ENCODE results near the gene DENND2A.

DENND2A gene

DNA sequence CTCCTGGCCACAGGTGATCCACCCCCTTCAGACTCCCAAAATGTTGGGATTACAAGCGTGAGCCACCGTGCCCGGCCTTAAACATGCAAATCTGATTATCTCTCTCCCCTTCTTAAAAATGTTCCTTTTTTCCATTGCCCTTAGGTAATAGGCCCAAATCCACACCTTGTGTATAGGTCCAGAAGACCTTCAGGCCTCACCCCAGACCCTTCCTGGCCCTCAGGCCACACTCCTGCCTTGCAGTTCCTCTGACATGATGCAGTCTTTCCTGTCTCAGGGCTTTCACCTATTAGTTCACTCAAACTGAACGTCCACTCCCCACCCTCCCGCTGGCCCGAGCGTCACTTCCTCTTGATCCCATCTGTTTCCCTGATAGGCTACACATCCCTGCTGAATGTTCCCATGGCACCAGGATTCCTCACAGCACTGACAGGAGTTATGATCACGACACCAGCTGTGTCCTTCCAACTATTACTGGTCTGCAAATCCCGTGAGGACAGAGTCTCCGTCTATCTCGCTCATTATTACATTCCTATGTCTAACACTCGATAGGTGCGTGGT is 46.4 kb downstream of the DENND2A start:
- TF ChIP-seq, protein P1, sequence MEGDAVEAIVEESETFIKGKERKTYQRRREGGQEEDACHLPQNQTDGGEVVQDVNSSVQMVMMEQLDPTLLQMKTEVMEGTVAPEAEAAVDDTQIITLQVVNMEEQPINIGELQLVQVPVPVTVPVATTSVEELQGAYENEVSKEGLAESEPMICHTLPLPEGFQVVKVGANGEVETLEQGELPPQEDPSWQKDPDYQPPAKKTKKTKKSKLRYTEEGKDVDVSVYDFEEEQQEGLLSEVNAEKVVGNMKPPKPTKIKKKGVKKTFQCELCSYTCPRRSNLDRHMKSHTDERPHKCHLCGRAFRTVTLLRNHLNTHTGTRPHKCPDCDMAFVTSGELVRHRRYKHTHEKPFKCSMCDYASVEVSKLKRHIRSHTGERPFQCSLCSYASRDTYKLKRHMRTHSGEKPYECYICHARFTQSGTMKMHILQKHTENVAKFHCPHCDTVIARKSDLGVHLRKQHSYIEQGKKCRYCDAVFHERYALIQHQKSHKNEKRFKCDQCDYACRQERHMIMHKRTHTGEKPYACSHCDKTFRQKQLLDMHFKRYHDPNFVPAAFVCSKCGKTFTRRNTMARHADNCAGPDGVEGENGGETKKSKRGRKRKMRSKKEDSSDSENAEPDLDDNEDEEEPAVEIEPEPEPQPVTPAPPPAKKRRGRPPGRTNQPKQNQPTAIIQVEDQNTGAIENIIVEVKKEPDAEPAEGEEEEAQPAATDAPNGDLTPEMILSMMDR (conservative IDR thresholded peaks at IDR 0.05; ENCODE audit: low read depth, low read length) = no peak
- no peaks in the 10 kb centered on the region for H3K27me3 ChIP-seq (ENCODE audit: insufficient read depth, low read depth)
- no peak overlapping the region for H3K4me2 ChIP-seq
- no peak overlapping the region for H2AFZ ChIP-seq (ENCODE audit: low read depth)
- H3K4me1 ChIP-seq (ENCODE audit: low read depth, poor library complexity, severe bottlenecking) = no peaks in the 10 kb centered on the region
- H3K4me3 ChIP-seq (IDR thresholded peaks at IDR 0.05; ENCODE audit: insufficient read depth, low read depth, low read length) = no peak overlapping the region
- H3K9ac ChIP-seq = no peak overlapping the region
- no peak overlapping the region for H3K27ac ChIP-seq
- no peaks in the 10 kb centered on the region for H3K79me2 ChIP-seq (ENCODE audit: insufficient read depth, low read depth)
- H3K36me3 ChIP-seq (ENCODE audit: insufficient read depth) = no peaks in the 10 kb centered on the region
- H4K20me1 ChIP-seq (ENCODE audit: insufficient read depth) = no peaks in the 10 kb centered on the region

DNA sequence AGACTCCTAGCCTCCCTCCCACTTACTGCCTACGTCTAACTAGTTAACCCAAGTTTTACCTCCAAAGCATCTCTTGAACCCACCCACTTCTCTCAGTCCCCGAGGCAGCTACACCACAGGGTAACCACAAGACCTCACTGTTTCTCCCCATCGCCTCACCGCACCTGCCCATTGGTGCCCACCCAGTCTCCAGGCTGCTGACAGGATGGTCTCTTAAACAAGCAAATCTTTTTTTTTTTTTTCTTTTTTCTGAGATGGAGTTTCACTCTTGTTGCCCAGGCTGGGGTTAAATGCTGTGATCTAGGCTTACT is 47.0 kb downstream of the DENND2A start:
- Histone ChIP-seq H3K27me3 (ENCODE audit: insufficient read depth, low read depth) (no peaks in the 10 kb centered on the region), H3K9ac (no peak overlapping the region), H4K20me1 (ENCODE audit: insufficient read depth) (no peaks in the 10 kb centered on the region), H3K4me3 (IDR thresholded peaks at IDR 0.05; ENCODE audit: insufficient read depth, low read depth, low read length) (no peak overlapping the region), H3K4me1 (ENCODE audit: low read depth, poor library complexity, severe bottlenecking) (no peaks in the 10 kb centered on the region), H3K4me2 (no peak overlapping the region), H3K36me3 (ENCODE audit: insufficient read depth) (no peaks in the 10 kb centered on the region), H2AFZ (ENCODE audit: low read depth) (no peak overlapping the region), H3K27ac (no peak overlapping the region), H3K79me2 (ENCODE audit: insufficient read depth, low read depth) (no peaks in the 10 kb centered on the region)
- TF ChIP-seq, protein P1 (conservative IDR thresholded peaks at IDR 0.05; ENCODE audit: low read depth, low read length) = no peak

DNA sequence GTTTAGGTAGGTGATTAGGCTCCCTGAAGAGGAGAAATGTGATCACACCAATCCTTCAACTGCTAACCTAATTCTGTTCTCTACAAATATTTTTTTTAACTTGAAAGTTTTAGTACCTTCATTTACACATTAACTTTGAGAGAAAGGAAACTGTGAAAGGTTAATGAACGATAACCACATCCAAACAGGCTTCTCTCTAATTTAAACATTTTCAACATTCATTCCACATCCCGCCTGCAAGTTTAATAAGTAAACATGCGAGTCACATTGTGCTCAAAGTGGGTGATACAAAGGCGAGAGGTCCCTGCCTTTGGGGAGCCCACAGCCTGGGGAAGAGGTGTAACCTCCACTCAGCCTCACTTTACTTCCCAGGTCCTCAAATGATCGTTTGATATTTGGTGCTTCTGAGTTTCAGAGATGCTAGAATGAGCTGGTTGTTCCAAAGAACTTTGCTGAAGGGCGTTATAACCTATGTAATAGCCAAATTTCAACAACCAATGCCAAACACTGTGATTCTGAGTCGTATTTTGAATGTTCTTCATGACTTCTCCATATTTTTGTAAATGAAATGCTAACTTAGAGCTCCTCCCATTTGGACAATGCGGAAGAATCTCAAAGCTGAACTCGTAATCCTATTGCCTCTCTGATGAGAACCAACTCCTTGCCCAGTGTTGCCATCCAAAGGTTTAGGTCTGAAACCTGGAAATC is 47.5 kb downstream of the DENND2A start:
- Histone ChIP-seq H3K4me2 (no peak overlapping the region), H3K79me2 (ENCODE audit: insufficient read depth, low read depth) (no peaks in the 10 kb centered on the region), H2AFZ (ENCODE audit: low read depth) (no peak overlapping the region), H3K9ac (no peak overlapping the region), H3K4me1 (ENCODE audit: low read depth, poor library complexity, severe bottlenecking) (no peaks in the 10 kb centered on the region), H3K36me3 (ENCODE audit: insufficient read depth) (no peaks in the 10 kb centered on the region), H3K4me3 (IDR thresholded peaks at IDR 0.05; ENCODE audit: insufficient read depth, low read depth, low read length) (no peak overlapping the region), H3K27ac (no peak overlapping the region), H3K27me3 (ENCODE audit: insufficient read depth, low read depth) (no peaks in the 10 kb centered on the region), H4K20me1 (ENCODE audit: insufficient read depth) (no peaks in the 10 kb centered on the region)
- TF ChIP-seq, protein P1 (conservative IDR thresholded peaks at IDR 0.05; ENCODE audit: low read depth, low read length) = no peak

DNA sequence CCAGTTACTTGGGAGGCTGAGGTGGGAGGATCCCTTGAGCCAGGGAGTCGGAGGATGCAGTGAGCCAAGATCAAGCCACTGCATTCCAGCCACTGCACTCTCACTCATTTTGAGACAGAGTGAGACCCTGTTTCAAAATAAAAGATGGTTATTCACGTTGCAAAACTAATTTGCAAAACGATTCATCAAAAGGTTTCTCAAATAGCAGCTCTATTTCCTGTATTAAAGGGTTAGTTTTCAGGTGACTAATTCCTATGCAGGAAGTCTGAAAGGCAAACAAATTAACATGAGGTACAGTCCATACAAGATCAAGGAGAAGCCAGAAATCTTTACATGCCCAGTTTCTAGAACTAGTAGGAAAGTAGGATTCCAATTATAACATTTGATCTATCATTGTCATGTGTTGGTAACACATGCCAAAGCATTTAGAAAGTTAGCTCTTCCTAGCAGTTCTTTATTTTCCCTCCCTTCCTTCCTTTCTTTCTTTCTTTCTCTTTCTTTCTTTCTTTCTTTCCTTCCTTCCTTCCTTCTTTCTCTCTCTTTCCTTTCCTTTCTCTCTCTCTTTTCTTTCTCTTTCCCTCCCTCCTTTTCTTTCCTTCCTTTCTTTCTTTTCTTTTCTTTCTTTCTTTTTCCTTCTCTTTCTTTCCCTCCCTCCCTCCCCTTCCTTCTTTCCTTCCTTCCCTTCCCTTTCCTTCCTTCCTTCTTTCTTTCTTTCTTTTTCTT is 49.3 kb downstream of the DENND2A start:
- TF ChIP-seq, protein P1 (conservative IDR thresholded peaks at IDR 0.05; ENCODE audit: low read depth, low read length) = no peak
- Histone ChIP-seq H3K27ac (no peak overlapping the region), H4K20me1 (ENCODE audit: insufficient read depth) (no peaks in the 10 kb centered on the region), H3K9ac (no peak overlapping the region), H3K27me3 (ENCODE audit: insufficient read depth, low read depth) (no peaks in the 10 kb centered on the region), H3K4me1 (ENCODE audit: low read depth, poor library complexity, severe bottlenecking) (no peaks in the 10 kb centered on the region), H3K4me3 (IDR thresholded peaks at IDR 0.05; ENCODE audit: insufficient read depth, low read depth, low read length) (no peak overlapping the region), H3K36me3 (ENCODE audit: insufficient read depth) (no peaks in the 10 kb centered on the region), H2AFZ (ENCODE audit: low read depth) (no peak overlapping the region), H3K79me2 (ENCODE audit: insufficient read depth, low read depth) (no peaks in the 10 kb centered on the region), H3K4me2 (no peak overlapping the region)

All from KMS-11 (cell line).